ENCODE measurements around the gene VEZT. TPM values are rescaled to one million over a fixed set of nuclear protein-coding genes. Genes with fewer than 3 reads are reported as not detected.

VEZT gene
- total and polyA plus RNA-seq, 2 experiments from 2014 or later: 37.9 to 84.2 TPM

DNA sequence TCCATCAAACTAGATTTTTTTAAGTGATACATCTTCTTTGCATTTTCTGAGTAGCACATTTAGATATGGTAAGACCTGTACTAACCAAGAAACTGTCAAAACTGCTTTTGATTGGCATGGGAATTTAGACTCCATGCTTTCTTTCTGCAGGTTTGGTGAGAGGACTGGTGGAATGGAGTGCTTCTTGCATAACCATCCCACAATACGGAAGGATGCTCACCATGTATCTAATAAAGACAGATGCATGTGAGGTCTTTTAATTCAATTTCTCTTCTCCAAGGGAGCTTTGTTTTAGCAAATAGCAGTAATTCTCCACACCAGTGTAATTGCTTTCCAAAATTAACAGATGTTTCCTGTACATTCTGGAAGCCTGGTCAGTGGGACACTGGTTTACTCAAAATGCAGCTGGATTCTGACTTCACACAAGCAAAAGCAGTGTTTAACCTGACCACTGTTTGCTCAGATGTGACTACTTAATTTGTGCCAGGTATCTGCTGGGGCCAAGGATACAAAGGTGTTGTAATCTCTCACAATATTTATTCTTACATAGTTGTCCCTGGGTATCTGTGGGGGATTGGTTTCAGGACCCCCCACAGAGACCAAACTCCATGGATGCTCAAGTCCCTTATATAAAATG, 26.4 kb upstream of the VEZT start:
- TF ChIP-seq EZH2phosphoT487 (IDR thresholded peaks at IDR 0.05; ENCODE audit: low read depth, severe bottlenecking, unreplicated experiment) (no peak), EZH2 (IDR thresholded peaks at IDR 0.05; ENCODE audit: borderline replicate concordance) (no peak)
- TF ChIP-seq, protein P1, sequence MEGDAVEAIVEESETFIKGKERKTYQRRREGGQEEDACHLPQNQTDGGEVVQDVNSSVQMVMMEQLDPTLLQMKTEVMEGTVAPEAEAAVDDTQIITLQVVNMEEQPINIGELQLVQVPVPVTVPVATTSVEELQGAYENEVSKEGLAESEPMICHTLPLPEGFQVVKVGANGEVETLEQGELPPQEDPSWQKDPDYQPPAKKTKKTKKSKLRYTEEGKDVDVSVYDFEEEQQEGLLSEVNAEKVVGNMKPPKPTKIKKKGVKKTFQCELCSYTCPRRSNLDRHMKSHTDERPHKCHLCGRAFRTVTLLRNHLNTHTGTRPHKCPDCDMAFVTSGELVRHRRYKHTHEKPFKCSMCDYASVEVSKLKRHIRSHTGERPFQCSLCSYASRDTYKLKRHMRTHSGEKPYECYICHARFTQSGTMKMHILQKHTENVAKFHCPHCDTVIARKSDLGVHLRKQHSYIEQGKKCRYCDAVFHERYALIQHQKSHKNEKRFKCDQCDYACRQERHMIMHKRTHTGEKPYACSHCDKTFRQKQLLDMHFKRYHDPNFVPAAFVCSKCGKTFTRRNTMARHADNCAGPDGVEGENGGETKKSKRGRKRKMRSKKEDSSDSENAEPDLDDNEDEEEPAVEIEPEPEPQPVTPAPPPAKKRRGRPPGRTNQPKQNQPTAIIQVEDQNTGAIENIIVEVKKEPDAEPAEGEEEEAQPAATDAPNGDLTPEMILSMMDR (IDR thresholded peaks at IDR 0.05; ENCODE audit: poor library complexity): no peak
- no peak for DNase-seq (ENCODE audit: low spot score)
- Histone ChIP-seq H3K36me3 (replicated peaks; ENCODE audit: insufficient read depth, low read depth) (no peaks in the 10 kb centered on the region), H3K4me2 (no peak overlapping the region), H3K27ac (no peak overlapping the region), H3K4me1 (ENCODE audit: insufficient read depth) (peaks cover 14% of the 10 kb centered on the region), H2AFZ (no peak overlapping the region), H3K9me2 (replicated peaks; ENCODE audit: insufficient read depth) (no peaks in the 10 kb centered on the region), H4K20me1 (ENCODE audit: insufficient read depth, poor library complexity, severe bottlenecking) (no peaks in the 10 kb centered on the region), H3K9me3 (ENCODE audit: low read depth) (no peaks in the 10 kb centered on the region), H3K79me2 (peaks cover 62% of the 10 kb centered on the region), H3K27me3 (no peaks in the 10 kb centered on the region), H3K4me3 (no peak overlapping the region)
- WGBS (ENCODE audit: low lambda C conversion rate, missing lambda C conversion rate): 97% methylated on average over 1 of the region's 1 CpG

DNA sequence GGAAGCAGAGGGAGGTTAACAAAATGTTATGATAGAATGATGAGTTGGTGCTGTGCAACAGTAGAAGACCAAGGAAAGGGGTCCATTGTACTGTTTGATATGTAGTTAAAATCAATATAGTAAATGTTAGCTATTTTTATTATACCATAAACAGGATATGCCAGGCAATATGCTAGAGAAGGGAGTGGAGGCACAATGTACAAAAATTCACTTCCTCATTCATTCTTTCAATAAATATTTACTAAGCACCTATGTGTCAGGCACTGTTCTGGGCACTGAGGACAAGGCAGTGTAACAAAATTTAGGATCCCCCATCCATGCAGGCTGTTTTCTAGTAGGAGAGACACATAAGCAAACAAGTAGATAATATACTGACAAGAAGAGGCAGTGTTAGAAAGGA, 25.3 kb upstream of the VEZT start:
- no peak overlapping the region for H3K27ac ChIP-seq
- TF ChIP-seq, protein P1 (IDR thresholded peaks at IDR 0.05; ENCODE audit: poor library complexity): no peak
- TF ChIP-seq EZH2 (IDR thresholded peaks at IDR 0.05; ENCODE audit: borderline replicate concordance): no peak
- TF ChIP-seq EZH2phosphoT487 (IDR thresholded peaks at IDR 0.05; ENCODE audit: low read depth, severe bottlenecking, unreplicated experiment): no peak
- no peaks in the 10 kb centered on the region for H3K27me3 ChIP-seq
- no peak overlapping the region for H3K4me2 ChIP-seq
- H3K36me3 ChIP-seq (replicated peaks; ENCODE audit: insufficient read depth, low read depth): no peaks in the 10 kb centered on the region
- no peaks in the 10 kb centered on the region for H3K9me3 ChIP-seq (ENCODE audit: low read depth)
- H3K9me2 ChIP-seq (replicated peaks; ENCODE audit: insufficient read depth): no peaks in the 10 kb centered on the region
- H4K20me1 ChIP-seq (ENCODE audit: insufficient read depth, poor library complexity, severe bottlenecking): no peaks in the 10 kb centered on the region
- H3K4me1 ChIP-seq (ENCODE audit: insufficient read depth): peaks cover 14% of the 10 kb centered on the region
- peaks cover 69% of the 10 kb centered on the region for H3K79me2 ChIP-seq
- no peak for DNase-seq (ENCODE audit: low spot score)
- H3K4me3 ChIP-seq: no peak overlapping the region
- H2AFZ ChIP-seq: no peak overlapping the region

DNA sequence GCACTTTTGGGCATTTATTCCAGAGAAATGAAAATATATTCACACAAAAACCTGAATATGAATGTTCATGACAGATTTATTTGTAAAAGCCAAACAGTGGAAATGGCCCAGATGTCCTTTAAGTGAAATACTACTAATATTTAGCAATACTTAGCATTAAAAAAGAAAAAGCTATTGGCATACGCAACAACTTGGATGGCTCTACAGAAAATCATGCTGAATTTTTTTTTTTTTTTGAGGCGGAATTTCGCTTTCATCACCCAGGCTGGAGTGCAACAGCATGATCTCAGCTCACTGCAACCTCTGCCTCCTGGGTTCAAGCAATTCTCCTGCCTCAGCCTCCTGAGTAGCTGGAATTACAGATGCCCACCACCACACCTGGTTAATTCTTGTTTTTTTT, 24.5 kb upstream of the VEZT start:
- Histone ChIP-seq H4K20me1 (ENCODE audit: insufficient read depth, poor library complexity, severe bottlenecking) (no peaks in the 10 kb centered on the region), H3K36me3 (replicated peaks; ENCODE audit: insufficient read depth, low read depth) (no peaks in the 10 kb centered on the region), H3K4me2 (no peak overlapping the region), H3K9me3 (ENCODE audit: low read depth) (no peaks in the 10 kb centered on the region), H3K79me2 (peaks cover 77% of the 10 kb centered on the region), H3K4me1 (ENCODE audit: insufficient read depth) (peaks cover 13% of the 10 kb centered on the region), H3K27ac (no peak overlapping the region), H2AFZ (no peak overlapping the region), H3K9me2 (replicated peaks; ENCODE audit: insufficient read depth) (no peaks in the 10 kb centered on the region), H3K4me3 (no peak overlapping the region), H3K27me3 (no peaks in the 10 kb centered on the region)
- no peak for DNase-seq (ENCODE audit: low spot score)
- 96% methylated on average over 3 of the region's 3 CpGs for WGBS (ENCODE audit: low lambda C conversion rate, missing lambda C conversion rate)
- TF ChIP-seq, protein P1 (IDR thresholded peaks at IDR 0.05; ENCODE audit: poor library complexity): no peak
- no peak for TF ChIP-seq EZH2 (IDR thresholded peaks at IDR 0.05; ENCODE audit: borderline replicate concordance)
- TF ChIP-seq EZH2phosphoT487 (IDR thresholded peaks at IDR 0.05; ENCODE audit: low read depth, severe bottlenecking, unreplicated experiment): no peak
